ENCODE results near the gene LRRN2.
"Not testable (repeated sequence)": the region's sequence is repeated elsewhere in the genome, so short reads cannot be mapped to it uniquely, and the experiment has no call there.

Gene LRRN2

GRCh38 chr1:204658295-204658694 is 27.2 kb downstream of the LRRN2 start:
- no peak for DNase-seq

DNA sequence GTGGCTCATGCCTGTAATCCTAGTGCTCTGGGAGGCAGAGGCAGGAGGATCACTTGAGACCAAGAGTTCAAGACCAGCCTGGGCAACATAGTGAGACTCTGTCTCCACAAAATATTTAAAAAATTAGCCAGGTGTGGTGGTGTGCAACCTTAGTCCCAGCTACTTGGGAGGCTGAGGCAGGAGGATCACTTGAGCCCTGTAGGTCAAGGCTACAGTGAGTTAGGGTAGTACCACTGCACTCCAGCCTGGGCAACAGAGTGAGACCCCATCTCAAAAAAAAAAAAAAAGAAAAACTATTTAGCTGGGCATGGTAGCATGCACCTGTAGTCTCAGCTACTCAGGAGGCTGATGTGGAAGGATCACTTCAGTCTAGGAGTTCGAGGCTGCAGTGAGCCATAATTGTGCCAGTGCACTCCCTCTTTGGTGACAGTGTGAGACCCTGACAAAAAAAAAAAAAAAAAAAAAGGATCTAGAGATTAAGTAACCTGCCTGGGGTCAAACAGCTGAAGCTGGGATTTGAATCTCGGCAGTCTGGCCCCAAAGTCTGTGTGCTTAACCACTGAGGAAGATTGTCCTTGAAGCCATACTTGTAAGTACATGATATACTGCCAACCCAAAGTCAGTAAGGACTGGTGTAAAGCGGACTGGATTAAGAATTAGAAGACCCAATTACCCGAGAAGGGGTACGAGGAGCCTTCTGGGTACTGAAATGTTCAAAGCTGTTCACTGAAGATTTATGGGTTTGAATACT is 31.8 kb downstream of the LRRN2 start:
- DNase-seq, result no peak

DNA sequence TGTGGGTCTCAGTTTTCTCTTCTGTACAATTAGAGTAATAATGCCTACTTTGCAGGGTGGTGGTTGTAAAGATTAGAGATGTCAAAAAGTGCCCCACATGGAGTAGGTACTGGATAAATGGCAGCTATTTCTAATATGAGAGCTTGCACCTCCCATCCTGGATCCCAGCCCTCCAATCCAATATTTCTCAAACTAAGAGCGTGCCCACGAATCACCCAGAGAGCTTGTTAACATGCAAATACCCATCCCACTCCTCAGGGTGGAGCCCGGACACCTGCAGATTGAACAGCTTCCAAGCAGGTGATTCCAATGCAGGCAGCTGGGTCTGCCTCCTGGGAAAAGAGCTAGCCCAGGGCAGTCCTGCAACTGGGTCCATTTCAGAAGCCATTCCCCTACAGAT is 33.0 kb downstream of the LRRN2 start:
- DNase-seq, result peak; percentile 63

GRCh38 chr1:204651843-204652421 is 33.6 kb downstream of the LRRN2 start:
- DNase-seq, result peak; percentile 72

GRCh38 chr1:204650911-204651570 is 34.5 kb downstream of the LRRN2 start:
- DNase-seq, result peak; percentile 66

DNA sequence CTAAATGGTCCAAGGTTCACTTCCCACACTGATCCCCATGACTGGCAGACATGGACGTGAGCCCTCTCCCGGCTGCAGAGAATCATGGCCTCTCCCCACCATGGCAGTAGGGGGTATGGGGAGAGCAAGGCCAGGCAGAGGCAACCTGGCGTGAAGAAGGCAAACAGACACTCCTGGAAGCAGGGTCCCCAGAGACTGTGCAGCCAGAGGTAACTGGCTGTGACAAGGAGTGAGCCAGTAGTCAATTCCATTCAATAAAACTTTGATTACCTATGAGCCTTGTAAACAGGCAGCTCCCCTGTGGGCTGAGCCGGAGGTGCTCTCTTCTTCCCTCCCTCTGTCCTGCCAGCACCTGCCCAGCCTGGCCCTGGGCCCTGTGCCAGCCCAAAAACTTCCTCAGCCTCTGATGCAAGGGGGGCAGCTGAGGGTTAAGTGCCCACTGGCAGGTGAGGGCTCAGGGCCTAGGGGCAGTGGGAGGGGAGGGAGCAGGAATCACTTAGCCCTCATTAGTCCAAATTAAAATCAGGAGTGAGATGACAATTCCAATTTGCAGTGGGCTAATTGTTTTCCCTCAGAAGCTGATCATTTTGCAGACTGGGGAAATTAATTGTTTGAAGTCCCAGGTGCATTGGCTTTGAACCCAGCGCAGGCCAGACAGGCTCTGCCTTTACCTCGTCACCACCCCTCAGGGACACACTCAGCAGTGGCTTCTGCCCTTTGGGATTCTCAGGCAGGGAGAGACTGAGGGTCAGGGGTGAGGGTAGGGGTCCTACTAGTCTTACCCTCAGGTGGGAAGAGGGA is 35.6 kb downstream of the LRRN2 start:
- DNase-seq, result peak; percentile 95

DNA sequence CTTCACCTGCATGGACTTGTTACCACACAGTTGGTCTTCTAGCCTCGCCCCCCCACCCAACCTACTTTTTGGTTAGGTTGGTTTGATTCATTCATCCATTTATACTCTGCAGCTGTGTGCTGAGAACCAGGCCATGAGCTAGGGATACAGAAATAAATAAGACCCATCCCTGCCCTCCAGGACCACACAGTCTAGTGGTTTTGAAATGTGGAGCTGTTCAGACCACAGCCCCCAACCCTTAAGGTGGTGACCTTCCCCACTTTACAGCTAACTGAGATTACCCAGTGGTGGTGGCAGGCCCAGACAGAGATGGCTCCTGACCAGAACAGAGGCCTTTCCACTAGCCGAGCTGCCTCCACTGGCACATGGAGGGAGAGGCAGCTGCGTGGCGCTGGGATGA is 37.0 kb downstream of the LRRN2 start:
- no peak for DNase-seq

GRCh38 chr1:204647805-204648153 is 37.8 kb downstream of the LRRN2 start:
- no peak for DNase-seq

GRCh38 chr1:204647114-204647804 is 38.3 kb downstream of the LRRN2 start:
- DNase-seq, result peak; percentile 23

- no peak for DNase-seq
These were observed 39.9 kb downstream of the LRRN2 start for GRCh38 chr1:204645666-204646065.

GRCh38 chr1:204645251-204645650 is 40.3 kb downstream of the LRRN2 start:
- no peak for DNase-seq

GRCh38 chr1:204643503-204643902 is 42.0 kb downstream of the LRRN2 start:
- no peak for DNase-seq

DNA sequence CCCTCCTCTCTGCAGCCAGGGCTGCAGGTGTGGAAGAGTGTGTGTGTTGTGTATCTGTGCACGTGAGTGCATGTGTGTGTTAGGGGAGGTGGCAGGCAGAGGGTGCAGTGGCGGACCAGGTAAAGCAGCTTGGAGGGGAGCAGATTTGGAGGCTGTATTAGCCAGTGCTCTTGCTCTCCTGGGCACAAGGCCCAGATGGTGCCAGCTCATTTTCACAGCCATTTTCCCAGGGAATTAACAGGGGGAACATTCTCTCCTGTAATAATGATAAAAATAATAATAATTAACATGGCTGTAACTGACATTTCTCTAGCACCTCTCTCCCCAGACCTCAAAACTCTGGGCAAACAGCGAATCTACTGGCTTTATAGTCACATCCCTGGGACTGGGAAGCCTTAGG is 43.6 kb downstream of the LRRN2 start:
- DNase-seq, result no peak

GRCh38 chr1:204641455-204641854 is 44.1 kb downstream of the LRRN2 start:
- no peak for DNase-seq

DNA sequence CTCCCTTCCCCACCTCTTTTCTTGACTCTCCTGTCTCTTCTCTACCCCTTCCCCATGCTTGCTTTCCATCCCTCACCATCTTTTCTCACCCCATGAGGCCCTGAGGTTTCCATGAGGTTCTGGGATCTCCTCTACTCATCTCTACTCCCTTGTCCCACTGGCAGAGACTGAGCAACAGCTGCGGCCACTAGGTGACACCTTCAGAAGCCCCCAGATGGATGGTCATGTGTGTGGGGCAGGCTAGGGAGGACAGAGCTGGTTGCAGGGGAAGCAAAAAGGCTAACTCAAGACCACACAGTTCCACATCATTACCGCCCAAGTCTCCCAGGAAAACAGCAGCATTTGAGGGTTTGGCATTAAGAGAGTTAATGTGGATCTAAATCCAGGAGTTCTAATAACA is 45.0 kb downstream of the LRRN2 start:
- no peak for DNase-seq

DNA sequence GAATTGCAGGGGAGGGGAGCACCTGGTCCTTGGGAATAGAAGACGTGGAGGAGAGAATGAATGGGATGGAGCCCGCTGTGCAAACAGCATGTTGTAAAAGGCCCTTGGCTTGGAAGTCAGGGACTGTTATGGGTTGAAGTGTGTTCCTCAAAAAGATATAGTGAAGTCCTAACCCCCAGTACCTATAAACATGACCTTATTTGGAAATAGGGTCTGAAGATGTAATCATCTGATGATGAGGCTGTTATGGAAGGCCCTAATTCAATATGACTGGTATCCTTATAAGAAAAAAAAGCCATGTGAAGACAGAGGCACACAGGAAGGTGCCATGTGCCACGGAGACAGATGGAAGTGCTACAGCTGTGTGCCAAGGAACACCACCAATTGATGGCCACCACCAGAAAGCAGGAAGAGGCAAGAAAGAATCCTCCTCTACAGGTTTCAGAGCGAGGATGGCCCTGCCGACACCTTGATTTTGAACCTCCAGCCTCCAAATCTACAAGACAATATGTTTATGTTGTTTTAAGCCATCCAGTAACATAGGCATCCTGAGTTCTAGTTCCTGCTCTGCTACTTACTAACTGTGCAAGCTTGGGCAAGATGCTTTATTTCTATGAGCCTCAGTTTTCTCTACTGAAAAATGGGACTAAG is 51.2 kb downstream of the LRRN2 start:
- DNase-seq, result no peak

DNA sequence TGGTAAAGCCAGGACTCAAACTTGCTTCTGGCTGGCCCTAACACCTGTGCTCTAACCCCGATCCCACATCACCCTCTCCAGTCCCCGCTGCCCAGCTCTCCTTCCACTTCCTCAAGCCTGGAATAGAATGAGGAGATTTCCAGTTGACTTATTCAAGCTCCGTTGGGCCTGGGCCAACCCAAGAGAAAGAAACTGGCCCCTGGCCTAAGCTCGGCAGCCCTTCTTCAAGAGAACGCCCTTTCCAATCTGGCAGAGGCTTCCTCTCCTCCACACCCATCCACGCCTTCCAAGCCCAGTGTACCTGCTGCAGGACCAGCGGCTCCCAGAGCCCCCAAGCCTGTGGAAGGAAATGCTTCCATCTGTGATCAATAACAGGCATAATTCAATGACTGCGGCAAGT is 51.9 kb downstream of the LRRN2 start:
- no peak for DNase-seq

- DNase-seq, result no peak
These were observed 55.2 kb downstream of the LRRN2 start for GRCh38 chr1:204630132-204630905.

GRCh38 chr1:204629459-204629858 is 56.1 kb downstream of the LRRN2 start:
- DNase-seq, result not testable (repeated sequence)

- DNase-seq, result no peak
These were observed 56.7 kb downstream of the LRRN2 start for GRCh38 chr1:204628868-204629267.

- no peak for DNase-seq
These were observed 58.1 kb downstream of the LRRN2 start for GRCh38 chr1:204627436-204627835.

DNA sequence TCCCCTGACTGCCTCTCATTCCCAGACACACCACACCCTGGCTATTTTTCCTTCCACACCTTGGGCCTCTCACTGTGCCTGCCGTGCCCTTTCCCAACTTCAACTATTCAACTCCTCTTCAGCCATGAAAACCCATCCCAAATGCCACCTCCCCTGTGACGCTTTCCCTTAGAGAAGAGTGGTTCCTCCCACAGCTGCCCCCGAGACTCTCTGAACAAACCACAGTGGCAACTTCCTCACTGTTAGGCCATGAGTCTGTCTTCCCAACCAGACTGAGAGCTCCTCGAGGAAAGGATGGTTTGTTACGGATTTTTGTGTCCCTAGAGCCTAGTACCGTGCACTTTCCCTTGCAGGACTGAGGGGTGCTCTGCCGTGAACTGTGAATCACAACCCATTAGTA is 59.2 kb downstream of the LRRN2 start:
- DNase-seq, result no peak
